ENCODE data around the gene ZKSCAN7.

Gene ZKSCAN7

DNA sequence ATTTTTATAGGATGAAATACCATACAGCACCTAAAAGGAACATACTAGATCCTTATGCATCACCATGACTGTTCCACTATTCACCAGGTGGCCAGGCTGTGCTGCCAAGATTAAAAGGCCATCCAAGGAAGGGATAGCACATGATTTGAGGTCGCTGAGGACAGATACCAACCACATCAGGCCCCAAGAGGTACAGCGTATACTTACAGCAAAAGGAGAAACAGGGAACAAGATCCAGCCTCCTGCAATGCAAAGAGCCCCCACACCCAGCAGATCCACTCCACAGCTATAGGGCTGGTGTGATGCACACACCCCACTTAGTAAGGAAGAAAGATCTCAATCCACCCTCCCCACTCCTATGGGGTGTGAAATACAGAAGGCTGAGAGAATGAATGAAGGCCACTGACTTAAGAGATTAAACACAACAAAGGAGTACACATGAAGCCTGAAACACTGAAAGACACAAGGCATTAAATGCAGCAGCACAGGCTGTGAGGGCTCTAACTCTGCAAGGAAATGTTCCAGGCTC is 45.5 kb upstream of the ZKSCAN7 start:
- Histone ChIP-seq H3K4me3 (ENCODE audit: insufficient read depth, low read length, poor library complexity, severe bottlenecking) (peak overlapping the region; percentile 95), H4K20me1 (ENCODE audit: low read depth, low read length) (no peaks in the 10 kb centered on the region), H3K27ac (ENCODE audit: low read depth, low read length) (no peak overlapping the region), H2AFZ (ENCODE audit: low read depth, low read length, severe bottlenecking) (no peak overlapping the region), H3K9me2 (replicated peaks; ENCODE audit: insufficient read depth, low read length) (no peaks in the 10 kb centered on the region), H3K9ac (ENCODE audit: low read length) (peak overlapping the region; percentile 79), H3K27me3 (ENCODE audit: low read length) (no peaks in the 10 kb centered on the region), H3K4me2 (ENCODE audit: low read depth, low read length, poor library complexity, severe bottlenecking) (peak overlapping the region; percentile 77), H3K79me2 (ENCODE audit: insufficient read depth, low read length) (peaks cover 54% of the 10 kb centered on the region), H3F3A (ENCODE audit: insufficient read depth) (no peaks in the 10 kb centered on the region; the same call in 1 of the 2 replicates), H3K9me3 (ENCODE audit: insufficient read depth, low read length) (no peaks in the 10 kb centered on the region; the same call in 1 of the 2 replicates), H3K36me3 (ENCODE audit: low read length) (peaks cover 11% of the 10 kb centered on the region; the same call in 1 of the 2 replicates)
- TF ChIP-seq, protein P1, sequence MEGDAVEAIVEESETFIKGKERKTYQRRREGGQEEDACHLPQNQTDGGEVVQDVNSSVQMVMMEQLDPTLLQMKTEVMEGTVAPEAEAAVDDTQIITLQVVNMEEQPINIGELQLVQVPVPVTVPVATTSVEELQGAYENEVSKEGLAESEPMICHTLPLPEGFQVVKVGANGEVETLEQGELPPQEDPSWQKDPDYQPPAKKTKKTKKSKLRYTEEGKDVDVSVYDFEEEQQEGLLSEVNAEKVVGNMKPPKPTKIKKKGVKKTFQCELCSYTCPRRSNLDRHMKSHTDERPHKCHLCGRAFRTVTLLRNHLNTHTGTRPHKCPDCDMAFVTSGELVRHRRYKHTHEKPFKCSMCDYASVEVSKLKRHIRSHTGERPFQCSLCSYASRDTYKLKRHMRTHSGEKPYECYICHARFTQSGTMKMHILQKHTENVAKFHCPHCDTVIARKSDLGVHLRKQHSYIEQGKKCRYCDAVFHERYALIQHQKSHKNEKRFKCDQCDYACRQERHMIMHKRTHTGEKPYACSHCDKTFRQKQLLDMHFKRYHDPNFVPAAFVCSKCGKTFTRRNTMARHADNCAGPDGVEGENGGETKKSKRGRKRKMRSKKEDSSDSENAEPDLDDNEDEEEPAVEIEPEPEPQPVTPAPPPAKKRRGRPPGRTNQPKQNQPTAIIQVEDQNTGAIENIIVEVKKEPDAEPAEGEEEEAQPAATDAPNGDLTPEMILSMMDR (IDR thresholded peaks at IDR 0.05; ENCODE audit: insufficient read depth, low read length, poor library complexity, severe bottlenecking) = no peak
- TF ChIP-seq EZH2phosphoT487 (conservative IDR thresholded peaks at IDR 0.05; ENCODE audit: low read length) = no peak

DNA sequence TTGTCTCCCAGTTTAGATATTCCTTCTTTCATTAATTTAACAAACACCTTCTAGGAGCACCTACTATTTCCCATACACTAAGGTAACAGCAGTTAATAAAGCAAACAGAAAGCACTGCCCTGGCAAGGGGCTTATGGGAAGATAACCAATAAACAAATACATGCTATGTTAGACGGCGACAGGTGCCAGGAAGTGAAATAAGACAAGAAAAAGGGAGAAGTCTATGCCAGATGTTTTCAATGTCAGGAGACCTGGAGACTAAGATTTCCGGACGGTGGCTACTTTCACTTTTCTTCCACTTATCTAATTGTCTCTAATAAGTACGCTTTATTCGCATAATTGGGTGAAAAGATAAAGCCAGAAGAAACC is 45.0 kb upstream of the ZKSCAN7 start:
- Histone ChIP-seq H3K27ac (ENCODE audit: low read depth, low read length) (no peak overlapping the region), H3K9me3 (ENCODE audit: insufficient read depth, low read length) (no peaks in the 10 kb centered on the region; the same call in 1 of the 2 replicates), H3K79me2 (ENCODE audit: insufficient read depth, low read length) (peaks cover 52% of the 10 kb centered on the region), H3K27me3 (ENCODE audit: low read length) (no peaks in the 10 kb centered on the region), H3K9ac (ENCODE audit: low read length) (peak overlapping the region; percentile 79), H4K20me1 (ENCODE audit: low read depth, low read length) (no peaks in the 10 kb centered on the region), H3K9me2 (replicated peaks; ENCODE audit: insufficient read depth, low read length) (no peaks in the 10 kb centered on the region), H3K36me3 (ENCODE audit: low read length) (peaks cover 11% of the 10 kb centered on the region; the same call in 1 of the 2 replicates), H3F3A (ENCODE audit: insufficient read depth) (no peaks in the 10 kb centered on the region; the same call in 1 of the 2 replicates), H3K4me3 (ENCODE audit: insufficient read depth, low read length, poor library complexity, severe bottlenecking) (peak overlapping the region; percentile 95), H2AFZ (ENCODE audit: low read depth, low read length, severe bottlenecking) (peak overlapping the region; percentile 42), H3K4me2 (ENCODE audit: low read depth, low read length, poor library complexity, severe bottlenecking) (peak overlapping the region; percentile 77)
- TF ChIP-seq, protein P1 (IDR thresholded peaks at IDR 0.05; ENCODE audit: insufficient read depth, low read length, poor library complexity, severe bottlenecking) = no peak
- no peak for TF ChIP-seq EZH2phosphoT487 (conservative IDR thresholded peaks at IDR 0.05; ENCODE audit: low read length)

DNA sequence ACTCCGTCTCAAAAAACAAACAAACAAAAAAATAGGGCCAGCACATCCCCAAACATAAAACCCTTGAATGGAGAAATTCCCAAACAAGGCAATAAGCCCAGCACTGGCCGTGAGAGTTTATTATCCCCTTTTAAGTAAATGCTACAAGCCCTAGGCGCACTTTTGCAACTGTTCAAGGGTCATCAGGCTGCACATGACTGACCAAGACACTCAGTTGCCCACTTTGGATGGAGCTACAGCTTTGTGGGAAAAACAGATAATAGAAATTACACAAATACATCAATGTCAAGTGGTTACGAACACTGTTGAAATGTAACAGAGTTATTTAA is 43.8 kb upstream of the ZKSCAN7 start:
- peaks cover 2% of the 10 kb centered on the region; the same call in 1 of the 2 replicates for H3K36me3 ChIP-seq (ENCODE audit: low read length)
- no peak for TF ChIP-seq EZH2phosphoT487 (conservative IDR thresholded peaks at IDR 0.05; ENCODE audit: low read length)
- TF ChIP-seq, protein P1 (IDR thresholded peaks at IDR 0.05; ENCODE audit: insufficient read depth, low read length, poor library complexity, severe bottlenecking) = no peak
- peak overlapping the region; percentile 95 for H3K4me3 ChIP-seq (ENCODE audit: insufficient read depth, low read length, poor library complexity, severe bottlenecking)
- no peaks in the 10 kb centered on the region for H3K9me3 ChIP-seq (ENCODE audit: insufficient read depth, low read length)
- H3F3A ChIP-seq (ENCODE audit: insufficient read depth) = no peaks in the 10 kb centered on the region; the same call in 1 of the 2 replicates
- peak overlapping the region; percentile 100 for H2AFZ ChIP-seq (ENCODE audit: low read depth, low read length, severe bottlenecking)
- no peak overlapping the region for H3K27ac ChIP-seq (ENCODE audit: low read depth, low read length)
- peaks cover 40% of the 10 kb centered on the region for H3K79me2 ChIP-seq (ENCODE audit: insufficient read depth, low read length)
- H3K9me2 ChIP-seq (replicated peaks; ENCODE audit: insufficient read depth, low read length) = no peaks in the 10 kb centered on the region
- H3K27me3 ChIP-seq (ENCODE audit: low read length) = no peaks in the 10 kb centered on the region
- H4K20me1 ChIP-seq (ENCODE audit: low read depth, low read length) = no peaks in the 10 kb centered on the region
- H3K9ac ChIP-seq (ENCODE audit: low read length) = peak overlapping the region; percentile 79
- peak overlapping the region; percentile 77 for H3K4me2 ChIP-seq (ENCODE audit: low read depth, low read length, poor library complexity, severe bottlenecking)
